ENCODE data around the gene ADCY5.
"Not testable (repeated sequence)": the region's sequence is repeated elsewhere in the genome, so short reads cannot be mapped to it uniquely, and the experiment has no call there.

ADCY5 gene

DNA sequence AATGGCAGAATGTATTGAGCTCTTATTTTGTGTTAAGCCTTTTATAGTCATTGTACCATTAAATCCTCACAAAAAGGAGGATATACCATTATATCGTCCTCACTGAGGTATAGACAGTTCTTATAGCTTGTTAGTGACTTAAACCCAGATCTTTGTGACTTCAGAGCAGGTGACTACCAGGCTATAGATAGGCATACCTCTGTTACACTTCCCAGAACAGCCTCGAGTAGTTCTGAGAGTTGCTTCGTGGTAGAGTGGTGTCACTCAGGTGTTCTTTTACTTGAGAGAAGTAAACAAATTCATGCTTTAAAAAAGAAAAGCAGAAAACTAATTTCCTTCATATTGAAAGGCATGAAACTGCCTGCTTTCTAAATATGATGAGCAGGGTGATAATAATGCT is 187.2 kb downstream of the ADCY5 start:
- no peak for DNase-seq (ENCODE audit: low read depth)

DNA sequence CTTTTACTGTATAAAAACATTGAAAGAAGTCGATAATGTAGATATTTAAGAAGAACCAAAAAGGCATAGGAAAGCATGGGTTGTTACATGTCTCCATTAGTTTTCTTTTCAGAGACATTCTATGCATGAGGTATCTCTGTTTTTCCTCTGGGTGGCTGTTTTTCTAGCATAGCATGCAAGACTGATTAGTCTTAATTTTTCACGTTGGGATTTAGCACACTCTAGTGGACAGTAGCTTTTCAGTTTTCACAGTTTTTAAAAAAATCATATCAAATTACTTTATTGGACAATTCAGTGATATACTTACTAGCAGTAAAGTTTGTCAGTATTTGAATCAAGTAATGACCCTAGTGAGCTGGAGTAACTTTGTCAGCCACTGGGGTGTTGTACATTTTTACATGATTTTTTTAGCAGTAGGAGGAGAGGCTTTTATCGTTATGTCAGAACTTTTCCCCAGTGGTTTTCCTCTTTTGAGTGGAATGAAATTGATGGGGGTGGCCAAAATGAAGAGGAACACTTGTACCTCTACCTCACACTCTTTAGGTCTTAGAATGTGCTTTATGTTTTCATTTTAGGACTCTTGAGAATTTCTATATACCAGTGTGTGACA is 190.0 kb downstream of the ADCY5 start:
- no peak for DNase-seq (ENCODE audit: low read depth)

DNA sequence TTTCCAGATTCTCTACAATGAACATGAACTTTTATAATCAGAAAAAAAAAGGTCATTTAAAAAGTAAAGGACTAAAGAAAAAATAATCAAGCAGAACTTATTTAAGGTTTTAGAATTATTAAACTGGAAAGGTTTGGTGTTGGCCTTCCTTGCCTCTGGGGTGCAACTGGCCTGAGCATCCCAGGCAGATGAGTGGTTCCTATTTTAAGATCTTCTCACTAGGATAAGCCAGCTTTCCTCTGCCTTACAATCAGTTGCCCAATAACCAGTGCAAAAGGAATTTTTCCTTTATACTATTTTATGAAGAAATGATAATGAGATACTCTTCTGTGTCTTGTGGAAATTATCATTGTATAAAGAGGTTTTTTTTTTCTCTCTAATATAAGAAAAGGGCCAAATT is 190.5 kb downstream of the ADCY5 start:
- no peak for DNase-seq (ENCODE audit: low read depth)

DNA sequence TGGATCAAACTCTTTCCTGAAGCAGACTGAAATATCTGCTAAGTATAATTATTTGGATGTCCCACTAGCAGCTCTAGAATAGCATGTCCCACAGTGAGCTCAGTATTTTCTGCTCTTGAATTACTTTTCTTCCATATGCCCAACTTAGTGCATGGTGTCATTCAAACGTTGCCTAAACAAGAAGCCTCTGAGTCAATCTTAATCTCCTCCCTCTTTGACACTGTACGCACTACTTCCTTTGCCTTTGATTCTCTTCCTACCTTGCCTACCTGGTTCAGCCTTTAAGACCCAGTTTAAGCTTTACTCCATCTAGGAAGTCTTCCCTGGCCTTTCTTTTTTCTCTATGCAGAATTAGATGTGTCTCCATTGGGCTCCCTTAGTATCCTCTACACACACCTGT is 192.6 kb downstream of the ADCY5 start:
- DNase-seq (ENCODE audit: low read depth): no peak

DNA sequence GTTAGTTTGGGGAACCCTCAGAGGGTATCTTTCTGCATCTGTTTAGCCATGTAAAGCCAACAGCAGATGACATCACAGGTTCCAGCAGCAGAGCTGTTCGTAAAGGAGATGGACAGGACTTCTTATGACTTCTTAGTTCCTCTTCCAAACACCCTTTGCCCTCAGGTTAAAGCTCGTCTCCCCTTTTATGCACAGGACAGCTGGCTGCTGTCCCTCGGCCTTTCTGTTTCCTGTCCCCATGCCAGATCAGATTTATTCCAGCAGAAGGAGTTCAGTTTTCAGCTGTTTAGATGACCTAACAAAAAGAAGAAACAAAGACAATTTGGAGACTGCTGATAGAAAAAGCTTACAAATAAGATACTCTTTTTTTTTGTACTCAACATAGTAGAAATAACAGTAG is 202.0 kb downstream of the ADCY5 start:
- DNase-seq (ENCODE audit: low read depth): no peak

DNA sequence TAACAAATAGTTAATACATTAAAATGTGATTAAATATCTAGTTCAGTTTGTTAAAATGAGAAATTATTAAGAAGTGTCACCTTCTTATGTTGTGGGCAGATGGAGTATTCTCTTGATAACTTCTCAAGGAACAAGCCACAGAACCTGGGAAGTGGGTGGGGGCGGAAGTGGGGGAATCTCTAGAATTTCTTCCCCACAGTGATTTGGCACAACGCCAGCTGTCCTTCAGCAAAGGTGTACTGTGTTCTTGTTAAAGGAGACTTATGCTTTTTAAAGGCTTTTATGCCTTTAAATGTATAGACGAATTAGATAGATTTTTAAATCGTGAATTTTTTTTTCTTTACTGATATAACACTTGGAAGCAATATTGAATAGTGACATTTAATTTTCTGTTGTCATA is 204.8 kb downstream of the ADCY5 start:
- no peak for DNase-seq (ENCODE audit: low read depth)

DNA sequence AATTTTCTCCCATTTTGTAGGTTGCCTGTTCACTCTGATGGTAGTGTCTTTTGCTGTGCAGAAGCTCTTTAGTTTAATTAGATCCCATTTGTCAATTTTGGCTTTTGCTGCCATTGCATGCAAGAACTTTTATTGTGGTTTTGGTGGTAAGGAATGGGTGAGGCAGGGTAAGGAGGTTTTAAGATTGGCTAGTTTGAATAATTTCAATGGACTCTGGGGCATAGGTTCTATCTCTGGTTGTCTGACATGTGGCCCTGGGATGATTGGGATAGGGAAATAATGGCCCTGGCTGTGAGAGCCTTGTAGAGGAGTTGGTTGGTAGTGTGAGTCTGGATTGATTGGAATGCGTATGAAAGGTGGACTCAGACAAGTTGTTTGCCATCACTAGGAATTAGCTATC is 209.1 kb downstream of the ADCY5 start:
- DNase-seq (ENCODE audit: low read depth): no peak

DNA sequence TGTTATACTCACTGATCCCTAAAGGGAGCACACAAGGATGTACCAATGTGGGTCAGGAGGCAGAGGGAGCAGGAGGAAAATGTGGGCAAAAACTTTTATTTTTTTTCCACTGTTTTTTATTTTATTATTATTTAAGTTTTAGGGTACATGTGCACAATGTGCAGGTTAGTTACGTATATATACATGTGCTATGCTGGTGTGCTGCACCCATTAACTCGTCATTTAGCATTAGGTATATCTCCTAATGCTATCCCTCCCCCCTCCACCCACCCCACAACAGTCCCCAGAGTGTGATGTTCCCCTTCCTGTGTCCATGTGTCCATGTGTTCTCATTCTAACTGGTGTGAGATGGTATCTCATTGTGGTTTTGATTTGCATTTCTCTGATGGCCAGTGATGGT is 209.7 kb downstream of the ADCY5 start:
- DNase-seq (ENCODE audit: low read depth): not testable (repeated sequence)

DNA sequence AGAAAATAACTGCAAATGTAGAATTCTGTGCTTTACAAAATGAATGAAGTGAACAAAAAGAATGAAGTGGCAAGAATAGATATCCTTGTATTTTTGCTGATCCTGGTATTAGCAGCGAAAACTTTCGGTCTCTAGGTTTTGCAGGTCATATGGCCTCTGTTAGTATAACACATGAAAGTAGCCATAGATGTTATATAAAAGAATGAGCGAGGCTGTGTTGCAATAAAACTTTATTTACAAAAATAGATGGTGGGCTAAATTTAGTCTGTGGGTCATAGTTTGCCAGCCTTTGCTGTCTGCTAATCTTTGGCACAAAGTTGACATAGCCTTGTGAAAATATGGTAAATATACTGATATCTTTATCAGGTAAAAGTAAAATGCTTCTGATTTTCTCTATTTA is 212.0 kb downstream of the ADCY5 start:
- no peak for DNase-seq (ENCODE audit: low read depth)

Measured in T follicular helper cell (primary cell).